ENCODE data around the gene DYNLT2.

The DYNLT2 gene

DNA sequence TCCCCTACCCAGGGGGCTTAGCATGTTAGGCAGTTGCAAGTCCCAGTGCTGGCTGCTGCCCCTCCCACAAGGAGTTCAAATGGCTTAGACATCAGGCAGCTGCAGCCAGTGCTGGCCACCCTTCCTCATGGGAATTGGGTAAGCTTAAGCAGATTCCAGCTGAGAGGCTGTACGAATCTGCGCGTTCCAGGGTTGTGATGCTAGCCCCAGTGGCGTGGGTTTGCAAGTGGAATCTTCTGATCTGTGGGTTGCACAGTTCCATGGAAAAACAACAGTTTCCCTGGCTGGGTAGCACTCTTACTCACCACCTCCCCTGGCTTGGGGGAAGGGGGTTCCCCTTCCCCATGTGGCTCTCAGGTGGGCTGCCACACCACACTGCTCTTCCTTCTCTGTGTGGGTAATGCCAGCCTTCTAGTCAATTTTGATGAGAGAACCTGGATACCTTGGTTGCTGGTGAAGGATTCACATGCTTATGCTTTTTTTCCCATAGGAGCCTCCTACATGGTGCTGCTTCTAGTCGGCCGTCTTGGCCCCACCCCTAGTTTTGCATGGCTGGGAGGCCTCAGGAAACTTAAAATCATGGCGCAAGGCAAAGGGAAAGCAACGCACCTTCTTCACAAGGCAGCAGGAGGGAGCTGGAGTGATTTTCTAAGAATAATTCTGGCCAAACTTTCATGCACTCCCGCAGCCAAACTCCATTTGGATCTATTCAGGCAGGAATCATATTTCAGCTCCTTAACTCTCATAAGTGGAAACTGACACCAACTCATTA, 13.0 kb downstream of the DYNLT2 start:
- no peak for DNase-seq (ENCODE audit: low read depth, low spot score)

DNA sequence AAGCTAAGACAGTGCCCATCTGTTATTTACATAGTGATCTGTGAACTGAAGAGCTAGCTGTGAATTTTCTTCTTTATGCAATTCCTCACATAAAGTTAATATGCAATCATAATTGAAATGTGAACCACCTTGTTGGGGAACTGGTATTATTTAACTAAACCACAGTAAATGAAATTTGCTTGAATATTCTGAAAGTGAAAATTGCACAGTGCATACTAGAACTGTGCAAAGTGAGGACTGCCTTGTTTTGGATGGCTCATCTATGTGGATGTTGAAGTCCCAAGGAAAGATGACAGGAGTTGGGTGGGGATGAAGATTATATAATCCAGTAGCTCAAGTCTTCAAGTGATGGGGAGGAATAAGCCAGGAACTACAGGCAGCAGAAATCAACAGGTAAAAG, 21.4 kb downstream of the DYNLT2 start:
- DNase-seq (ENCODE audit: low read depth, low spot score), result no peak

DNA sequence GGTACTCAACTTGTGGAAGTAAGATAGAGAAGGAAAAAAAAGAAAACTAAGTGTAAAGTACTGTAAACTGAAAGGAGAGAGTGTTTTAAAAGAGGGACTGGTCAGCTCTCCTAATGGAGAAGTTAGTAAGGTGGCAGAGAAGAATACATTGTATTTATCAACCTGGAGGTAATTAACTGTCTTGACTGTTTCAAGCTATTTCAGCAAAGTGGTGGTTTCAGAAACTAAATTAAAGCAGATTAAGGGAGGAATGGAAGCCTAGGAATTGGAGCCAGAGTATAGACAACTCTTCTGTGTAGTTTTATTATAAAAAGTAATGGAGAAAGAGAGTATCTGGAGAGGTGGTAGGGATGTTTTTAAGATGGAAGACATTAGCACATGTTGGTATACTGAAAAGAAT, 24.4 kb downstream of the DYNLT2 start:
- DNase-seq (ENCODE audit: low read depth, low spot score), result no peak

DNA sequence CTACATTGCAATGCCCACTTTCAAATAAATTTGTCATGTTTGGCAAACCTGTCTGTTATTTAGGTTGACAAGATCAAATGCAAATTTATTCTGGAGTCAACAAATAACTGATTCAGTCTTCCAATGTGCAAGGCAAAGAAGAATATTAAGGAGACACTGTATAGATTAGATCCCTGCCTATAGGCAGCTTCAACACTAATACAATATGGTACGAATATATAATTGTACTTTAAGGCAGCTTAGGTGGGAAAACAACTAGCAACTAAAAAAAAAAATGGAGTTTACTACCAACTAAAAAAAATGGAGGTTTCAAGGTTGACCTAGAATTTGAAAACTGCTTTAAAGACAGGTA, 25.3 kb downstream of the DYNLT2 start:
- DNase-seq (ENCODE audit: low read depth, low spot score), result no peak

DNA sequence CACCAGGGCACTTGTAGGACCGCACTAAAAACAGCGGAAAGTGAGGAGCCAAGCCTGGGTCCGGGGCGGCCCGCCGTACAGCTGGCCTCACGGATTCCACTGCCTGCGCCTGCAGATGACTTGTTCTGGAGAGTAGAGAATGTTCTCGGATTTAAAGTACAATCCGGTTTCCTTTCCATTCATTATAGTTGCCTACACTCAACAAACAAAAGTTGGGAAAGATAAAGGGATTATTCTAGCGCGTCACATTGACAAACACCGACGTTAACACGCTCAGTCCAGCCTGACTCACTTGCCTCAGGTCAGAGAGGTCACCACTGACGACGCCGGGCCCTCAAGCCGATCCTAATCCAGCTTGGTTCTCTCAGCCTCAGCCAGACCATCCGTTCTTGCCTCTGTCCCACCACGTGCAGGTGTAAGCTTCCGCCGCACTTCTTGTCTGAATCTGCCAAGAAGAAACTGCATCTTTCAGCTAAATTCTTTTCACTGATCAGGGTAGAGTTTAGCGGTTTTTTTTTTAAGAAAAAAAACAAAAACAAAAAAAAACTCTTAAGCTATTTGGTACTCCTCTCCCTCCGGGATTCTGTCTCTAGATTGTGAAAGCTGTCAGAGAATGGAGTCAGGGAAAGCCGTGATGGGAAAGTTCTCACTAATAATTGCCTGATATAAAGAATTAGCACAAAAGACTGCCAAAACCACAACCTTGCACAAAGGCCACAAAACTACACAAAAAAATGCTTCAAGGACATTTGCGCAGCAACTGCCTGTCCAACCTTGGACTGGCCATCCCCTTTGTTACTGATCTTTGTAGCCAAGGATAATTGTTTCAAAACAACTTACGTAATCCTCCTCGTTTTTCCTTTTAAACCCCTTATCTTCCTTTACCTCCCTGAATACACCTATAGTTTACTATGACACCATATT, 26.0 kb downstream of the DYNLT2 start:
- peak; percentile 22 for DNase-seq (ENCODE audit: low read depth, low spot score)

DNA sequence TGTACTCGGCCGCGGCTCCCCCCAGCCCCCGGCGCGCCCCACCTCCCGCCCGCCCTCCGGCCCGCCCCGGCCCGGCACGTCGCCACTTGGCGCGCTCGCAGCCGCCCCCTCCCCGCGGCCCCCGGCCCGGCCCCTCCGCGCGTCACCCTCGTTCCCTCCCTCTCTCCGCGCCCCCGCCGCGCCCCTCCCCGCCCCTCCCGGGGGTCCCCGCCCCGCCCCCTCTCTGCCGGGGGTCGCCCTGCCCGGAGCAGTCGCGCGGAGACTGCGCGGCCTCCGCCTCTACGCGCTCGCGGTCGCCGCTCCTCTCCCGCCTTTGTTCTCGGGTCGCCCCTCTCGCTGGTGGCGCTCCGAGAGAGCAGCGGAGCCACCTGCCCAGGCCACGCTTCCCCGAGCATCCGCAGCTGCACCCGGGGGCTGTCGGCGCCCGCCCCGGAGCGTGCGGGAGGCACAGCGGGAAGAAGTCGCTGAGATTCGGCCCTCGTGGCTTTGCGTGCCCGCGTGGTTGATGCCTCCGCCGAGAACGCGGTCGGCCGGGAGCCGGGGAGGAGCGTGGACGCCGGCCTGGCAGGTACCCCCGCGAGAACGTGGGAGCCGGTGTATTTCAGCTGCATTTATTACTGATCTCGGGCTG, 26.8 kb downstream of the DYNLT2 start, which contains the start of gene PHF10:
Gene PHF10, minus strand, starts transcription at position 7 of the 631 bp plus-strand sequence. CDS start 569 bp downstream, outside the sequence.
- DNase-seq (ENCODE audit: low read depth, low spot score), result peak; percentile 12

DNA sequence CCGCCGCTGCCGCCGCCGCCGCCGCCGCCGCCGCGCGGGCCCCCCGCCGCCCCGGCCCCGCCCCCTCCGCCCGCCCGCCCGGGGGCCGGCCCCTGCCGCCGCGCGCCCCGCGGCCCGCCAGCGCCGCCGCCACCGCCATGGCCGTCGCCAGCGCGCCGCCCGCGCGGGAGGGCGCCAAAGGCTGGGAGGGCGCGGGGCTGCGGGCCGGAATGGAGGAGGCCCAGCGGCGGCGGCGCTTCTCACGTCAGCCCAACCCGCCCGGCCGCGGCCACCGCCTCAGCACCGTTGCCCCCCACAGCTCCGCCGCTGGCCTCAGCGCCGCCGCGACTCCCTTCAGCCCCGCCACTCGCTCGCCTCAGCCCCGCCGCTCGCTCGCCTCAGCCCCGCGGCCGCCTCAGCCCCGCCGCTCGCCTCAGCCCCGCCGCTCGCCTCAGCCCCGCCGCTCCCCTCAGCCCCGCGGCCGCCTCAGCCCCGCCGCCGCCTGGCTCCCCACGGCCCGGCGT, 27.3 kb downstream of the DYNLT2 start:
- DNase-seq (ENCODE audit: low read depth, low spot score), result no peak

DNA sequence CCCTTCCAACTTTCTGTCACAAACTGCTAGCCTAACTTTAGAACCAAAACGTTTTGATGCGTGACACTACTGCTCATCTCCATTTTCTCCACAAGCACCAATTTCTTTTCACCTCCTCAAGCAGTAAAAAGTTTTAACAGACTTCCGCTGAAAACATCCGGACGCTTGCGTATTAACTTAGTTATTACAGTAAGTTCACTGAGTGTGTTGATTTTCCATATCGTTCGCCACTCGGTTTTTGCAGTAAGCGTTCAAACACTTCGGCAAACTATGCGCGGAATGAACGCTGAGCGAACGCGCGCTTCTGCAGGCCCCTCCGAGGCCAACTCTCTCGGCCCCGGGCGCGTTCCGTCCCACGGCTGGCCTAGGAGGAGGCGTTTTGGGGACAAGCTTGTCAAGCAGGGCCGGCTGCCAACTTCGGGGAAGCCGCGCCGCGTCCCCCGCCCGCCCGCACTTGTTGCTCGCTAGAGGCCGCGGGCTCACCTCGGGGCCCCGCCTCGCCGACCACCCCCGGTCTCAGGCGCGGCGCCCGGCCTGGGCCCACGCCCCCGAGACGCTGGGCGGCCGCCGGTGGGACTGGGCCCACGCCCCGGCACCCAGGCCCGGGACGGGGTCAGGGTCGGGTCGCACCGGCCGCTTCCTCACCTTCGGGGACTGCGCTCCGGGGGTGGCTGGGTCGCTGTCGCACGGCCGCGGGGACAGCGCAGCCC, 28.0 kb downstream of the DYNLT2 start:
- no peak for DNase-seq (ENCODE audit: low read depth, low spot score)

DNA sequence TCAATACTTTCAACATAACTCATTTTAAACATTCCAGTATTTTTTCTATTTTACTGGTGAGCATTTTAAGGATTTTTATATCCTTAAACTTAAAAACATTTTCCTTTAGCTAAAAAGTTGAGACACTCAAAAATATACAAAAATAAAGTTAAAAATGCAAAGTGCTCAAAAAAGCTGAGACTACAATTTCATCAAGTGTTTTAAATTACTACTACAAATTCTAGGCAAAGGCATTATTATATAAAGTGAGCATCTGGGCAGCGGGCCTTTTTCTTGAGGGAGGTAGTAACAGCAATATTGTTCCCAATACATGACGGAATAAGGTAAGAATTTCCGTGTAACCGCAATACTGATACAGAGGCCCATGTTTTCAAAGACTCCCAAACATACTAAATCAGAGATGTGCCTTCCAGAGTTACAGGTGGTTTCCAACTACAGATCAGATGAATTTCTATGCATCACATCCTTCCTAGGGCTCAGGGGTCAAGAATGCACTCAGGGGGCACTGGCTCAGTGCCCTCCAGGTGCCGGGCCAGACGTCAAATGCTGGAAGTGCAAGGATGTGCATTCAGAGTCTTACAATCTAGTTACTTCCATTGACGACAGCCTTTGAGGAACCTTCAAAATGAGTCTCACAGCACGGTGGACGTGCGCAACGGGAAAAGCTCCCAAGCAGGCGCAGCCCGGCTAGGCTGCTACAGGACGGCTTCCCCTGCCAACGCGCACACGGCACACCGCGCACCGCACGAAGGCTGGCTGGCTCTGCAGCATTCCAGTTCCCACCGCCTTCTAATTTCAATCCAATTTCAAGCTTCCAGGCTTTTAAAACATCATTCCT, 28.8 kb downstream of the DYNLT2 start:
- DNase-seq (ENCODE audit: low read depth, low spot score), result no peak

DNA sequence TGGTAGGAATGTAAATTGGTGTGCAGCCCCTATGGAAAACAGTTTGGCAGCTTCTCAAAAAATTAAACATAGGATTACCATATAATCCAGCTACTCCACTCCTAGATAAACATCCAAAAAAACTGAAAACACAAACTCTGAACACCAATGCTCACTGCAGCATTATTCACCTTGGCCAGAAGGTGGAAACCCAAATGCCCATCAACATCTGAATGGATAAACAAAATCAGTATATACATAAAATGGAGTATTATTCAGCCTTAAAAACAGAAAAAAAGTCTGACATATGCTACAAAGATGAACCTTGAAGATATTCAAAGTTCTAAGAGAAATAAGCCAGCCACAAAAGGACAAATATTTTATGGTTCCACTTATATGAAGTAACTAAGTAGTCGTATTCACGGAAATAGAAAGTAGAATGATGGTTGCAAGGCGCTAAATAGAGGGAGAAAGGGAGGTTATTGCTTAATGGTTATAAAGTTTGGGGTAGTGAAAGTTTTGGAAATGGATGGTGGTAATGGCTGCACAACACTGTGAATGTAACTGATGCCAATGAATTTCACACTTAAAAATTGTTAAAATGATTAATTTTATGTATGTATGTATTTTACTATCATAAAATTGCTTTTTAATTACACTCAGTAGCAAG, 31.0 kb downstream of the DYNLT2 start:
- no peak for DNase-seq (ENCODE audit: low read depth, low spot score)

DNA sequence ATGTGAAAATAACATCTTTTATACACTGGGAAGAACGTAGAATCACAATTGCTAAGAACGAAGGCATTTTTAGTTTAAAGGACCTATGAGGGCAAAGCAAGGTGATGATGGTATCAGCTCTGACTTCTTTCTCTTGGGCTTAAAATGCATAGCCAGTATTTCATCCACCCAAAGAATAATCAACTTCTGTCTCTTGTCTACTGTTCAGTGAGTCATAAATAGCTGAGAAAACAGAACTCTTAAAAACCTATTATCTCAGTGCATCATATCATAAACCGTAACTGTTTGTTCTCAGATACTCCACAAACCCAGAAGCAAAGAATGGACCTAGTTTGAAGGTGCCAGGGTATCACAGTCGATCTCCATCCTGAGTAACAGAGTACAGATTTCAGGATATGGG, 32.3 kb downstream of the DYNLT2 start:
- DNase-seq (ENCODE audit: low read depth, low spot score), result no peak

DNA sequence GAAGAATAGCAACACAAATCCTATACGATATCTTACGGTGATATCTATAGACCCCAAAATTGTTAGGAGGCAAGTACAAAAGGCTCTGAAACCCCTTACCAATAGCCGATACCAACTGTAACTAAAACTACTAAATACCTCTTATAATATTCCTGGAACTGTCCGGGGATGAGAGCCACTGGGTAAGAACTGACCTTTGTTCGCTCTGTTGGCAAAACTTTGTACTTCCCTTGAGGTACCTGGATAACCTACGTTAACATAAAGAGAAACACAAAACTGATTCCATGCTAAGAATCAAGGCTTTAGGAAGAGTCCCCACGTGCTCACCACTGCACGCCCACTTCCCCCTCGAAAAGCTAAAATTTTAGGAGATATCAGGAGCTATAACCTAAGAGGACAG, 36.8 kb downstream of the DYNLT2 start:
- no peak for DNase-seq (ENCODE audit: low read depth, low spot score)

DNA sequence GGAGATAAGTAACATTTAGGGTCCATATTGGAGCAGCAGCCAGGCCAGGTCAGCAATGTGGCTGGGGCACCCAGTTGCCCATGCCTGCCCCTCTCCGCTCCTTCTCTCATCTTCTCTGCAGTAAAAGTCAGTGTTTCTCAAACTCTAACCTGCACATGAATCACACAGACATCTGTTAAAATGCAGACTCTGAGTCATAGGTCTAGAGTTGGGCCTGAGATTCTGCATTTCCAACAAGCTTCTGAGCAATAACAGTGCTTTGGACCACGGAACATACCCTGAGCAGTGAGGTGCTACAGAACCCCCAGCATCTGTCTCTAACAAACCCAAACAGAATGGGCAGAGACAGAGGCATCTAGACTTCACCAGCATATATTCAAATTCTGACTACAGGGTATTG, 37.2 kb downstream of the DYNLT2 start:
- no peak for DNase-seq (ENCODE audit: low read depth, low spot score)

DNA sequence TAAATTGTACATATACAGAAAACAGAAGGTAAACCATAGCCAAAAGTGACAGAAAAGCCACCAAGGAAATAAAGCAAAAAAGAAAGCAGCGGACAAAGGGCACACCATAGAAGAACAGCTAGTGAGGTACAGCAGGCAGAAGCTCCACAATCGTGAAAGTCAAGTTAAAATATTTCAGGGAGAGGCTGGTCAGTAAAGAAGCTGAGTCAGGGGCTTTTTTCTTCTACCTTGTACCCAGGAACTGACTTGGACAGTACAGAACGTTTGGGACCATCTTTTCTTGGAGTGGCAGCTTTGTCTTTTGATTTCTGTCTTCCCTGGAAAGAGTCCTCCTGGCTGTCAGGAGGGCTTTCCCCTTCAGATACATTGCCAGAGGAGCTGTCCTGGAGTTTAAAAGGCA, 41.4 kb downstream of the DYNLT2 start:
- no peak for DNase-seq (ENCODE audit: low read depth, low spot score)

DNA sequence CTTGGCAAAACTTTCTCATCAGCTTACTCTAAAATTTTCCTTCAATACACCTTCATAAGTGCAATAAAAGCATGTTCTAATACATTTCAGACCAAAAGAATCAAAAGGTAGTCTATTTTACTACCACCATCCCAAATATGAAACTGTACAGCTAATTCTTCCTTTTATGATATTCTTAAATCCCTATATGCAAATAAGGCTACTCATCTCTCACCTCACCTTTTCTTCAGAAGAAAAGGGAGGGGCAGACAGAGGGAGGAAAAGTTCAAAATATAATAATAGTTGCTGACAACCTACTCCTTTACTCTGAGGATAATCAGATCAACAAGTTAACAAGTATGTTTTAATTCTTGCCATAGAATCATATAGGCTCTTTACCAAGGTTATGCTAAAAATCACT, 42.1 kb downstream of the DYNLT2 start:
- DNase-seq (ENCODE audit: low read depth, low spot score), result no peak

DNA sequence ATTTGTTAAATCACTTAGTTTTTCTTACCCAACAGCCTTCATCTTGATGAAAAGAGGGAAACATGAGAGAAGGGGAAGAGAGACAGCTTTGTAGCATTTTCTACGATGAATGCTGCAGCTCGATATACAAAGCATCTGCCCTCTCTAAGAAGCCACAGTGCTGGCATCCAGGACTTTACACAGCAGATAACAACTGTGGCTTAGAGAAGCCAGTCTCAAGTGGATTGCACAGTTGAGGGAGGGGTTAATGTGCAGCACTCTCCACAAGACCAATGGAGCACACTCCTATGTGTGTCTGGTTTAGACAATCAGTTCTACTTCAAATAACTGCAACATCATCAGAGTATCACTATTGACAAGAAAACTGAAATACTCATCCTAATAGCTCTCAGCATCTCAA, 43.6 kb downstream of the DYNLT2 start:
- DNase-seq (ENCODE audit: low read depth, low spot score), result no peak

DNA sequence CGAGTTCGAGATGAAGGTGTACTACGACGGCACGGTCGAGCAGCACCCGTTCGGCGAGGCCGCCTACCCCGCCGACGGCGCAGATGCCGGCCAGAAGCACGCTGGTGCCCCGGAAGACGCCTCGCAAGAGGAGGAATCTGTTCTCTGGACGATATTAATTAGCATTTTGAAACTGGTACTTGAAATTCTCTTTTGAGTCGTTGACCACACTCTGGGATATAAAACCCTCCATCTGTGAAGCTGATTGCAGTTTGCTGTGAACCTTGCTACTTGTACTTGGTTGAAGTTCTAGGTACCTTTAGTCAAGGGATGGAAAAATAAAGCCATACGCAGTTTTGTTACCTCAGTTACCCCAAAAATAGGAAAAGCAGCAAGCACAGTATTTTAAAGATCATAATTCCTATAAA, 48.5 kb downstream of the DYNLT2 start:
- DNase-seq (ENCODE audit: low read depth, low spot score), result no peak

DNA sequence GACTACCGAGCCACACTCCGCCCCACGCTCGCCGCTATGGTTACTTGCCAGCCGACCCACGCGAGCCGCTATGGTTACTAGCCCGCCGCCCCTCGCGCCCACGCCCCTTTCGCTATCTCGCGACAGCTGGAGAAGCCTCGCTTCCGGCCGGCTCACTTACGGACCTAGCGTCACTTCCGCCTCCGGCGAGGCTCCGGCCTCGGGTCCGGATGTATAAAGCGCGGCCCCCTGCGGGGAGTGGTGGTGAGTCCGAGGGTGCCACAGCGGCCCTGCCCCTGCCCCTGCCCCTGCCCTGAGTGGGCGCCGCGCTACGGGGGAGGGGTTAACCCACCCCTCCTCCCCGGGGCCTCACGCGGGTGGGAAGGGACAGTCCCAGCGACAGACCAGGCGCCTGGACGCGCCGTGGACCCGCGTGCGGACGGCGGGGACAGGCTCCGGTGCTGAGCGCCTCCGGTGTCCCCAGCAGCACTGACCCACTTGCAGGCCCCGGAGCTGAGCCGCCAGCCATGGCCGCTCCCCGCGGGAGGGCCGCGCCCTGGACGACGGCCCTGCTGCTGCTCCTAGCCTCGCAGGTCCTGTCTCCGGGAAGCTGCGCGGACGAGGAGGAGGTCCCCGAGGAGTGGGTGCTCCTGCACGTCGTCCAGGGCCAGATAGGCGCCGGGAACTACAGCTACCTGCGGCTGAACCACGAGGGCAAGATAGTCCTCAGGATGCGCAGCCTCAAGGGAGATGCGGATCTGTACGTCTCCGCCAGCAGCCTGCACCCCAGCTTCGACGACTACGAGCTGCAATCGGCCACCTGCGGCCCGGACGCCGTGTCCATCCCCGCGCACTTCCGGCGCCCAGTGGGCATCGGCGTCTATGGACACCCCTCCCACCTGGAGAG, 49.2 kb downstream of the DYNLT2 start, which contains the start of the genes C6orf120 and WDR27:
Gene C6orf120, plus strand, starts transcription at position 173 of the 886 bp plus-strand sequence. Its CDS starts 334 bp downstream, at position 507.
Gene WDR27, minus strand, starts transcription at position 76 of the 886 bp plus-strand sequence. CDS start 13,024 bp downstream, outside the sequence.
- peak; percentile 84 for DNase-seq (ENCODE audit: low read depth, low spot score)
